Measurements from ENCODE around the gene SCN10A. TPM values are rescaled to one million over a fixed set of nuclear protein-coding genes. Genes with fewer than 3 reads are reported as not detected.

Gene SCN10A
- total RNA-seq, 1 donor from 2014 or later = 0.08 TPM

GRCh38 chr3:38724392-38724736, 91.7 kb downstream of the SCN10A start:
- intact Hi-C loops (cut with DNase I) = loop anchor here (10.0 kb wide), 2 partner anchors 180 to 230 kb away; partner anchors contain the start of gene EXOG
- DNase-seq (ENCODE audit: low spot score) = no peak

DNA sequence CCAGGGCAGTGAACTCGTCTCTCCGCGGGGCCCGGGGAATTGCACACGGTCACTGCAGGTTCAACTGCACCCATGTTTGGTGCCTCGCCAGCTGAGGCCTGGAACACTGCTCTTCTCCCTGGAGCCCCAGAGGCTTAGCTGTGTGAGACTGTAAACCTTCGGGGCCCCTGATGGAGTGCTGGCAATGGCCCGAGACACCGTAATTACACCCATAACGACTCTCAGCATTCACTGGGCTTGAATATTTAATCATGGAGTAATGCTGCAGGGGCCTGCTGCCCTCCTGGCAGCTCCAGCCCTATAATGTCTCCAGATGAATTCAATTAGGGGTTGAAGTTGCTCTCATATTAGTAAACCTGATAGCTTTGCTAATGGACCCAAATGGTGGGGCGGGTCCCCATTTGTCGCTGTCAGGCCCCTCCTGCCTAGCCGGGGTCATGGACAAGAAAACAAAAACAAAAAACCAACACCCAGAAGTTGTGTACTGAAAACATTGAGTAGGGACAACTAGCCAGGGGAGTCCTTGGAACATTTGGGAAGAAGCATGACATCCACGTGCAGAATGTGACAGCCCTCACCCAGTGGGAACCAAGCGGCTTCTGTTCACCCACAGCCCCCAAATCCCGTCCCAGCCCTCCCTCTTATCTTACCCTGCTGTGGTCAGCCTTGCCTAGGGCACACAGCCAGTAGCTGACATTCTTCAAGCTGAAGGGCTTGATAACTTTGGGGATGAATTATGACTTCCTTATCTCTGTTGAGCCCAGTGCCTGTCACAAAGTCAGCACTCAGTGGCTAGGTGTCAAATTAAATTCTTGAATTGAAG, 92.2 kb downstream of the SCN10A start:
- intact Hi-C loops (cut with DNase I) = loop anchor here (10.0 kb wide), 2 partner anchors 179 to 229 kb away; partner anchors contain the start of gene EXOG
- no peak for DNase-seq (ENCODE audit: low spot score)

- DNase-seq (ENCODE audit: low spot score) = no peak
- intact Hi-C loops (cut with DNase I) = loop anchor here (10.0 kb wide), 2 partner anchors 178 to 228 kb away; partner anchors contain the start of gene EXOG
Observed at GRCh38 chr3:38722781-38723568, 93.0 kb downstream of the SCN10A start.

DNA sequence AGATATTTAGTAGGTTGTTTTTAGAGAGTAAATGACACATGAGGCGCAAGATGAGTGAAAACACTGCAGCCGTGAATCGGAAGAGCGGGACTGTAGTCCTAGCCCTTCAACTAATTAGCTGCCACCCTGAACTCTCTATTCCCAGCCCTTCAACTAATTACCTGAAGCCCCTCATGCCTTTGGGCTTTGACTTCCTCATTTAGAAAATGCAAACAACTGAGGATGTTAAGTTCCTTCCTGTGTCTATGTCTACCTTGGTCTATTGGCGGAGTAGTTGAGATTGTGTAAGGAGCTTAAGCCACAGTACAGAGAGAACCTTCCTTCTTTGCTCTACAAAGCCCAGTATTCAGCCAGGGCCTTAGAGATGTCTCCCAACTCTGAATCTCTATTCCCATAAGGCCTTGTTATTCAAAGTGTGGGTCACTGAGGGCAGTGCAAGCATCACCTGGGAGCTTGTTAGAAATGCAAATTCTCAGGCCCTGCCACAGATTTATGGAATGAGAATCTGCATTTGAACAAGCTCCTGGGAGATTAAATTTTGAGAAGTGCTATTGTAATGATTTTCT, 94.7 kb downstream of the SCN10A start:
- DNase-seq (ENCODE audit: low spot score) = no peak
- intact Hi-C loops (cut with DNase I) = loop anchor here (10.0 kb wide), 2 partner anchors 176 to 226 kb away; partner anchors contain the start of gene EXOG

DNA sequence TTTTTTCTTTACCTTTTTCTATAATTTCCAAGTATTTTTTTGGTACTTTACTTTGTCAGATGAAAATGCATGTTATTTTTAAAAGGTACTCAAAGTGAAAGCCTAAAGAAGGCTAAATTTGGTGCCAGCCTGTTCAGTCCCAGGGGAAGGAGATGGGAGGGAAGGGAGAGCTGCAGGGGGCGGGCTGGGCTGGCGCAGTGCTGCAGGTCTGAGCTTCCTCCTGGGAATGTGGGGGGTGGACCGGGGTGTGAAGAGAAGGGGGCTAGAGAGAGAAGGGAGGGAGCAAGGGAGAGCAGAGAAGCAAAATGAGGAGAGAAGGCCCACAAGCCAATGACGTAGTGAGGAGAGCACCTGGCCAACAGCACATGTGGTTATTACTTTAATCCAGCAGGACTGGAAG, 95.6 kb downstream of the SCN10A start:
- intact Hi-C loops (cut with DNase I) = loop anchor here (10.0 kb wide), 2 partner anchors 176 to 226 kb away; partner anchors contain the start of gene EXOG
- no peak for DNase-seq (ENCODE audit: low spot score)

- no peak for DNase-seq (ENCODE audit: low spot score)
- intact Hi-C loops (cut with DNase I) = no loop called here
Observed at GRCh38 chr3:38717355-38718240, 98.4 kb downstream of the SCN10A start.

GRCh38 chr3:38713121-38713520, 102.9 kb downstream of the SCN10A start:
- intact Hi-C loops (cut with DNase I) = no loop called here
- no peak for DNase-seq (ENCODE audit: low spot score)

DNA sequence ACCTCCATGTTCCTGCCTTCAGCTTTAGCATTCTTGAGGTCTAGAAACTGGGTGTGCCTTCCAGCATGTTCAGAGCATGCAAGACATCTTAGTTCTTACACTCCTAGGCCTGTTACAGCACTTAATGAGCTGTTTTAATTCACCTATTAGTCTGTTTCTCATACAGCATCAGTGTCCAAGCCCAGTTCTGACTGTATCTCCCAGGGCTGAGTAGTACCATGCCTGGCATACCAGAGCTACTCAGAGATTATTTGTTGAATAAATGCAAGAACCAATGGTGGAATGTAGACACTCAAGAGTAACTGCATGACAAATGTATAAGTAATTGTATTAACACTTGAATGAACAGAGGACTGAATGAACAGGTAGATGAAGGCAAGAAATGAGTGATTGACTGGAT, 104.7 kb downstream of the SCN10A start:
- intact Hi-C loops (cut with DNase I) = no loop called here
- DNase-seq (ENCODE audit: low spot score) = no peak

DNA sequence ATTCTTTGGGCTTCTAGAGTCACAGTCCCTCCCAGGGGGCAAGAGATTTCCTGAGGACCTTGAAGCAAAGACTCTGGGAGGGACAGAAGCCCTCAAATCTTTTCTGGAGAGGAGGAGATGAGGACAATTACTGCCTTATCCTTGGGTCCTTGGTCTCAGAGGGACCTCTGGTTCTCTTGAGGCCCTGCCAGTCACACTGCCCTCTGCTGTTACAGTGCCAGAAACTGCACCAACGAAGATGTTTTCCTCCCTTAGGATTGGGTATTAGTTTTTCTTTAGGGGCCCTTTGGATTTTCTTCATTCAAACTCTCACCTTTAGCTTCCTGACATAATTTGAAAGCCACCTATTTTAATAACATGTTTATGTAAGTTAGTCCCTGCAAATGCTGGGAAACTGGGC, 108.3 kb downstream of the SCN10A start:
- intact Hi-C loops (cut with DNase I) = no loop called here

DNA sequence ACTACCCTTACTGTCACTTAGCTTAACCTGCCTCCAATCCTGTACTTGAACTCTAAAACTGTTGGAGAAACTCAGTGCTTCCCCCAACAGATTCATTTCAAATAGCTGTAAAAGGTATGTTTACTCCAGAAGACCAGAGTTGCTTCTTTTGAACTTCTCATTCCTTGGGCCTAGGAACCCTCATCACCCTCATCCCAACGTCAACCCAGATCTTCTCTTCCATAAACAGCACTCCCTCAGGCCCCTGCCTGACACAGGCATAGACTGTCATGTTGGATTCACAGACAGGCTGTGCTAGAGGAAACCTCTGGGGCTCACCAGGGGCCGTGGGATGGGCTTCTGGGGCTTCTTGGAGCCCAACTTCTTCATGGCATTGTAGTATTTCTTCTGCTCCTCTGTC, 109.1 kb downstream of the SCN10A start:
- DNase-seq (ENCODE audit: low spot score) = no peak
- intact Hi-C loops (cut with DNase I) = no loop called here

More for the DNA sequence above, 108.3 kb downstream of the SCN10A start:
- DNase-seq (ENCODE audit: low spot score) = no peak

DNA sequence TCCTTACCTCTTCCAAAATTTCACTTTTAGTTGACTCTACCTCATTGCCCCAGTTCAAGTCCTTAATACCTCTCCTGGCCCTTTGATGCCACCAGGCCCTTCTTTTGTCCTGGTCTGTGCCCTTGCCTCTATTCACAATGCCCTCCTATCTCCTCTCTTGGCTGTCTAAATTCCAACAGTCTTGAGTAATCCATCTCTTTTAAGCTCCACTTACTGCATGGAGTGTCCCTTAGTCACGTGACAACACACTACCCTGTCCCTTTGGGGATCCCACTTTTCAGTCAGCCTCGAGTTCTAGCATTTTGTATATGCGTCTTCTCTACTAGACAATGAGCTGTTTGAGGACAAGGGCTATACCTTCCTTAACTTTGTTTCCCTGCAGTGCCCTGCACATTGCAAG, 113.8 kb downstream of the SCN10A start:
- intact Hi-C loops (cut with DNase I) = no loop called here
- no peak for DNase-seq (ENCODE audit: low spot score)

DNA sequence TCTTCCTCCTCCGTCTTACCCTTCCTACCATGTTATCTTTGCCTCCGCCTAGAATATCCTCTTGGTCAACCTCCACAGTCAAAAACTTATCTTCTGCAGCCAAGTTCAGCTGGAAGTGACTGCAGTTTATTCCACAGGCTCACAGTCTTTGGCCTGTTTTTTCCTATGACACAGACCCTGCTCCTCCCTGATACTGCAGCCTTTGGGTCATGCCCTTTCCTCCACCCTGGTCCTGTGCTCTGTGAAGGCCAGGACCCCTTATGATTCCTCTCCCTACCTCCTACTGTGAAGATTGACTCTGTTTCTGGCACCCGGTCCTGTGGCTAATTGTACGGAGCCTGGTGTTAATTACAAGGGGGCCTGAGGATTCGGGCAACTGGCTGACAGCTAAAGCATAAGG, 117.3 kb downstream of the SCN10A start:
- no peak for DNase-seq (ENCODE audit: low spot score)
- intact Hi-C loops (cut with DNase I) = no loop called here

GRCh38 chr3:38698061-38698460, 118.0 kb downstream of the SCN10A start:
- intact Hi-C loops (cut with DNase I) = no loop called here
- no peak for DNase-seq (ENCODE audit: low spot score)

DNA sequence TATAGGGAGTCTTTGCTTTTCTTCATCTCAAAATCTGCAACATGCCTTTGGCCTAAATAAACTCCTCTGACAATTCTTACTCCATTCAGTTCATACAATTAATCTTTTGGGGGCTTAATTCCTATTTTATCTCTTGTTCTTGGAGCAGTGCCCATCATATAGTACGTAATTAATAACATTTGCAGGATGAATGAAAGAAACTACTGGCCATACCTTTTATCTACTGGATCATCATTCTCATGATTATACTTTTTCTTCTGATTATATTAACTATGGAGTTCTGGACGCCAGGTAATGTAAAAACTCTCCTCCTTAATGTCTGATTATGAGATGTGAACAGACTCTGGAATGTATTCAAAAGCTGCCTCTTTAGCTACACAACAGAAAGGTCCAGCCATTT, 120.0 kb downstream of the SCN10A start:
- no peak for DNase-seq (ENCODE audit: low spot score)
- intact Hi-C loops (cut with DNase I) = no loop called here

- intact Hi-C loops (cut with DNase I) = no loop called here
- DNase-seq (ENCODE audit: low spot score) = no peak
Observed at GRCh38 chr3:38690185-38690584, 125.8 kb downstream of the SCN10A start.

- intact Hi-C loops (cut with DNase I) = loop anchor here (5.0 kb wide), 1 partner anchor 148 kb away; no protein-coding TSS in a partner anchor
- DNase-seq (ENCODE audit: low spot score) = no peak
Observed at GRCh38 chr3:38689774-38690173, 126.2 kb downstream of the SCN10A start.

DNA sequence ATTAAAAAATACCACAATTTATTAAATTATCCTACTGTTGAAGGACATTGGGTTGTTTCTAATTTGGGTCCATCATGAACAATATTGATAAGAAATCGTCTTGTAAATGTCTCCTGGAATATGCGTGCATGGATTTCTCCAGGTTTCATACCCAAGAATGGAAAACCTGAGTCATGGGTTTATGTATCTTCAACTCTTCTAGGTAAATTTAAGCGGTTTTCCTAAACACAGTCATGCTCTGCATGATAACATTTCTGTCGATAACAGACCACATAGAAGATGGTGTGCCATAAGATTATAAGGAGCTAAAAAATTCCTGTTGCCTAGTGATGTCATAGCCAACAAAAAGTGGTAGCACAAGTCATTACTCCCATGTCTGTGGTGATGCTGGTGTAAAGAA, 126.7 kb downstream of the SCN10A start:
- DNase-seq (ENCODE audit: low spot score) = no peak
- intact Hi-C loops (cut with DNase I) = loop anchor here (5.0 kb wide), 1 partner anchor 148 kb away; no protein-coding TSS in a partner anchor

GRCh38 chr3:38687321-38687720, 128.7 kb downstream of the SCN10A start:
- intact Hi-C loops (cut with DNase I) = loop anchor here (5.0 kb wide), 1 partner anchor 150 kb away; no protein-coding TSS in a partner anchor
- DNase-seq (ENCODE audit: low spot score) = no peak

- intact Hi-C loops (cut with DNase I) = no loop called here
- no peak for DNase-seq (ENCODE audit: low spot score)
Observed at GRCh38 chr3:38684546-38684945, 131.5 kb downstream of the SCN10A start.
